Adrenal gland (tissue), 12 donors: Measurements from ENCODE around the gene ADCYAP1. TPM values are rescaled to one million over a fixed set of nuclear protein-coding genes. Genes with fewer than 3 reads are reported as not detected.
A peak's percentile ranks its signal among the peaks of the same experiment; 100 is the strongest.

Source experiments
- DNase-seq, 7 donors: peaks; one replicate each; pipeline ENCODE4 v3.0.0-alpha.2; 2019 to 2020
- H3K27ac ChIP-seq, 5 donors: fragments of 200-600 bp; sonication (generic) in 4 of 5; 1 replicate in 3 of 5; 2 replicates in 2 of 5; pipeline versions ENCODE4 v1.5.1 to v1.8.0; 2016 to 2020; ENCODE audit warnings: mild to moderate bottlenecking in 1 of 5
- H3K27me3 ChIP-seq: fragments of 200-600 bp; 2 replicates; pipeline ENCODE4 v1.8.0; 2021
- H3K36me3 ChIP-seq, 2 donors: fragments of 200-600 bp; replicated peaks in 1 of 2; 1 replicate in 1 of 2; 2 replicates in 1 of 2; pipeline versions ENCODE4 v1.5.1 to v1.8.0; 2018 to 2022
- H3K4me1 ChIP-seq, 2 donors: fragments of 200-600 bp; replicated peaks in 1 of 2; 1 replicate in 1 of 2; 2 replicates in 1 of 2; pipeline versions ENCODE4 v1.5.1 to v1.8.0; 2018 to 2021
- H3K4me3 ChIP-seq, 4 donors: fragments of 200-600 bp; sonication (generic) in 3 of 4; one replicate each; pipeline ENCODE4 v1.5.1; 2016 to 2018
- H3K9me3 ChIP-seq, 3 donors: fragments of 200-600 bp; sonication (generic) in 1 of 3; replicated peaks in 1 of 3; 1 replicate in 2 of 3; 2 replicates in 1 of 3; pipeline versions ENCODE4 v1.5.1 to v1.8.0; 2016 to 2021
- POLR2A ChIP-seq, 2 donors: fragments of 450-650 bp; IDR thresholded peaks; one replicate each; pipeline ENCODE4 v1.6.1; 2017; ENCODE audit warnings: antibody characterized with exemption in 2 of 2, mild to moderate bottlenecking in 2 of 2, moderate library complexity in 1 of 2
- WGBS, 4 donors: extraction: QIAGEN DNeasy Blood & Tissue Kit in 2 of 4; methylation state at CpG; one replicate each; pipeline versions ENCODE4 v1.1.5 to v1.1.7; 2013 to 2017; 5-methylcytosine and 5-hydroxymethylcytosine counted together
- intact Hi-C, 2 donors: fragments of 100-400 bp; cut with DNase I; formaldehyde crosslinking; loops; one replicate each; pipeline versions ENCODE4 v1.14.1 to v1.15.0; 2022 to 2023
- polyA plus RNA-seq, 3 donors: library from polyadenylated mRNA; stranded (reverse); fragments of 200-250 nt in 2 of 3; fragments of 350-450 nt in 1 of 3; fragmentation: Illumina TruSeq in 1 of 3; extraction: RNeasy Lipid Tissue Mini Kit (QIAGEN cat#74804) in 1 of 3; gene quantifications; one replicate each; pipeline ENCODE4 v1.2.3, GENCODE V29; 2013 to 2014
- total RNA-seq, 9 donors: library from RNA; depleted of rRNA in 4 of 9; stranded (reverse); fragments of >200 nt in 4 of 9; fragments of 120-200 nt in 1 of 9; fragmentation: NEBNext Ultra II Directional in 1 of 9; extraction: Animal tissue kit (Norgen Biotek cat#: 25700) in 1 of 9; gene quantifications; one replicate each; pipeline versions ENCODE4 v1.1.0 to v1.2.4, GENCODE V29; 2013 to 2023
- TF ChIP-seq, protein P1 (sequence below), 6 experiments: fragments of 450-650 bp in 4 of 6; fragments of 200-600 bp in 2 of 6; sonication (generic) in 1 of 6; IDR thresholded peaks; 1 replicate in 5 of 6; 2 replicates in 1 of 6; pipeline versions ENCODE4 v1.5.1 to v1.8.0; 2016 to 2021; ENCODE audit warnings: antibody characterized with exemption in 6 of 6, mild to moderate bottlenecking in 2 of 6, moderate library complexity in 1 of 6
- donor health status: healthy with polysubstance abuse.
- donor health status: Bipolar disorder and iron deficiency.
- donor health status: DM: yes; HTN: yes; CAD: no.
- donor health status: DM: no; HTN: no; CAD: no.
- donor health status: DM: no; HTN: no; CAD: no.
- donor health status: DM: yes; HTN: yes; CAD: no.

ADCYAP1 gene
- total and polyA plus RNA-seq, 12 donors, result 0.06 to 0.69 (median 0.57) TPM; not detected in 5

DNA sequence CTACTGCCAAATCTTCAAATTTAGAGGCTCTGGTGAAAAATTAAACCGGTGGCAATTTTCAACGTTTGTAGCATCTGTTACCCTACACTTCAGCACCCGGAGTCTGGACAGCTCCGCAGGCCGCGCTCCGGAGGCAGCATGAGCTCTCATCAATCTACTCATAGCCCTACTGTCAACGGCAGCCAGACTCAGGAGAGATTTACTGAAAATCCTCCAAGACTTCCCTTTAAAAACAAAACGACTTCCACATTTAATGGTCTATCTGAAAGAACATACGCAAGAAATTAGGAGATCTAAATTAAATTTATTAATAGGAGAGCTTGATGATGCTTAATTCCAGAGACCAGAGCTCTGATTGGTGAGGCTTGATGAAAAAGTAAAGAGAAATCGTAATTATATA is 970 bp upstream of the ADCYAP1 start:
- H3K4me3 ChIP-seq, result no peak overlapping the region
- 4 to 6% (median 5%) methylated on average over 11 of the region's 11 CpGs for WGBS, 4 donors
- peaks cover 15 to 24% of the 10 kb centered on the region in 2 donors for H3K4me1 ChIP-seq
- DNase-seq, result peak; percentile 36 to 64 (median 50)
- no peak overlapping the region for H3K27ac ChIP-seq
- H3K9me3 ChIP-seq, result no peaks in the 10 kb centered on the region
- TF ChIP-seq, protein P1, sequence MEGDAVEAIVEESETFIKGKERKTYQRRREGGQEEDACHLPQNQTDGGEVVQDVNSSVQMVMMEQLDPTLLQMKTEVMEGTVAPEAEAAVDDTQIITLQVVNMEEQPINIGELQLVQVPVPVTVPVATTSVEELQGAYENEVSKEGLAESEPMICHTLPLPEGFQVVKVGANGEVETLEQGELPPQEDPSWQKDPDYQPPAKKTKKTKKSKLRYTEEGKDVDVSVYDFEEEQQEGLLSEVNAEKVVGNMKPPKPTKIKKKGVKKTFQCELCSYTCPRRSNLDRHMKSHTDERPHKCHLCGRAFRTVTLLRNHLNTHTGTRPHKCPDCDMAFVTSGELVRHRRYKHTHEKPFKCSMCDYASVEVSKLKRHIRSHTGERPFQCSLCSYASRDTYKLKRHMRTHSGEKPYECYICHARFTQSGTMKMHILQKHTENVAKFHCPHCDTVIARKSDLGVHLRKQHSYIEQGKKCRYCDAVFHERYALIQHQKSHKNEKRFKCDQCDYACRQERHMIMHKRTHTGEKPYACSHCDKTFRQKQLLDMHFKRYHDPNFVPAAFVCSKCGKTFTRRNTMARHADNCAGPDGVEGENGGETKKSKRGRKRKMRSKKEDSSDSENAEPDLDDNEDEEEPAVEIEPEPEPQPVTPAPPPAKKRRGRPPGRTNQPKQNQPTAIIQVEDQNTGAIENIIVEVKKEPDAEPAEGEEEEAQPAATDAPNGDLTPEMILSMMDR (IDR thresholded peaks at IDR 0.05), result no peak
- no peak for TF ChIP-seq POLR2A (IDR thresholded peaks at IDR 0.05)
- H3K27me3 ChIP-seq, result peaks cover 80% of the 10 kb centered on the region
- intact Hi-C loops, result no loop called here
- H3K36me3 ChIP-seq, result no peaks in the 10 kb centered on the region

DNA sequence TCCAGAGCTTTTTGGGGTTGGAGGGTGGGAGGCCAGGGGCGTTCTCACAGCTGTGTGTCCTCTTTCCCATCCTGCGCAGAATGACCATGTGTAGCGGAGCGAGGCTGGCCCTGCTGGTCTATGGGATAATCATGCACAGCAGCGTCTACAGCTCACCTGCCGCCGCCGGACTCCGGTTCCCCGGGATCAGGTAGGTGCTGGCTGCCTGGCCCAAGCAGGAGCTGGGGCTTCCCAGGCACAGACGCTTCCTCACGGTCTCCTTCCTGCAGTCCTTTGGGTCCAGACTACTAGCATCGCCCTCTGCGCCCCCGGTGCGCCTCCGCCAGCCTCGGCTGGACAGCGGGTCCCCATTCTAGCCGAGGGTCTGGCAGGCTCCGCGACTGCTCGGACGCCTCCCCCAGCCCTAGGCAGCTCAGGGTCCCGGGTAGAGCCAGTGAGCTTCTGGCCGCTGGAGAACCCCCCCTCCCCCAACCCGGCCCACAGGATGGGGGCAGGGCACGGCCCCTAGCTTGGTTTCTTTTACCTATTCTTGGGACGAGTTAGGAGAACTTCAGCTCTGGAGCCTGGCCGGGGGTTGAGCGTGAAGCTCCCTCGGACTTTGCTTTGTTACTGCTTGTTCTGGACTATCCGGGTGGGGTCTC is 756 bp downstream of the ADCYAP1 start:
- DNase-seq, result no peak
- Histone ChIP-seq H3K27ac (no peak overlapping the region), H3K9me3 (no peaks in the 10 kb centered on the region), H3K4me1 (peaks cover 19 to 31% of the 10 kb centered on the region in 2 donors), H3K27me3 (peaks cover 86% of the 10 kb centered on the region), H3K4me3 (no peak overlapping the region), H3K36me3 (no peaks in the 10 kb centered on the region)
- no peak for TF ChIP-seq POLR2A (IDR thresholded peaks at IDR 0.05)
- TF ChIP-seq, protein P1 (IDR thresholded peaks at IDR 0.05), result no peak
- intact Hi-C loops, result no loop called here
- WGBS, 4 donors, result 3 to 6% (median 4%) methylated on average over 9 to 33 of the region's 33 CpGs

DNA sequence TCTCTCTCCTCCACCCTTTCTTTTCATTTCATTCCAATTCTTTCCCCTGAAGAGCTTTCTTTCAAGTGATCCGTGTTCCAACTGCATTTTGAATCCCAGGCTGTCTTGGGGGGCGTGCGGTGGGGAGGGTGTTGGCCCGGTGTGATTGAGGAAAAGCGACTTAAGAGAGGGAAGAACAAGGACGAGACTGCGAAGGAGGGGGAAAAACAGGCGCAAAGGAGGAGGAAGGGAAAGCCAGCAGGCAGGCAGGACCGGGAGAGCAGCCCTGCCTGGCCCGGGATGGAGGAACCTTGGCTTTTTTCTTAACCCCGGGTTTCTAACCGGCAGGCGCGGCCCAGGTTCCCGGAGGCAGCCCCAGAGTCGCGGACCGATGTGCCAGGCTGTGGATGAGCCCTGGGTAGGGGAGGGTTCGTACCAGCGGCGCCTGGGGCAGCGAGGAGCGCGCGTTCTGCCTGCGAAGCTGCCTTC is 1.3 kb downstream of the ADCYAP1 start:
- whole genome bisulfite sequencing, 4 donors, result 1 to 4% (median 2%) methylated on average over 10 to 26 of the region's 26 CpGs
- peak overlapping the region in 1 of 4 donors; percentile 44 for H3K4me3 ChIP-seq
- H3K36me3 ChIP-seq, result no peaks in the 10 kb centered on the region
- peaks cover 19 to 31% of the 10 kb centered on the region in 2 donors for H3K4me1 ChIP-seq
- no peak for DNase-seq
- no peak overlapping the region for H3K27ac ChIP-seq
- intact Hi-C loops, result no loop called here
- no peak for TF ChIP-seq POLR2A (IDR thresholded peaks at IDR 0.05)
- TF ChIP-seq, protein P1 (IDR thresholded peaks at IDR 0.05), result no peak
- peaks cover 89% of the 10 kb centered on the region for H3K27me3 ChIP-seq
- H3K9me3 ChIP-seq, result no peaks in the 10 kb centered on the region

DNA sequence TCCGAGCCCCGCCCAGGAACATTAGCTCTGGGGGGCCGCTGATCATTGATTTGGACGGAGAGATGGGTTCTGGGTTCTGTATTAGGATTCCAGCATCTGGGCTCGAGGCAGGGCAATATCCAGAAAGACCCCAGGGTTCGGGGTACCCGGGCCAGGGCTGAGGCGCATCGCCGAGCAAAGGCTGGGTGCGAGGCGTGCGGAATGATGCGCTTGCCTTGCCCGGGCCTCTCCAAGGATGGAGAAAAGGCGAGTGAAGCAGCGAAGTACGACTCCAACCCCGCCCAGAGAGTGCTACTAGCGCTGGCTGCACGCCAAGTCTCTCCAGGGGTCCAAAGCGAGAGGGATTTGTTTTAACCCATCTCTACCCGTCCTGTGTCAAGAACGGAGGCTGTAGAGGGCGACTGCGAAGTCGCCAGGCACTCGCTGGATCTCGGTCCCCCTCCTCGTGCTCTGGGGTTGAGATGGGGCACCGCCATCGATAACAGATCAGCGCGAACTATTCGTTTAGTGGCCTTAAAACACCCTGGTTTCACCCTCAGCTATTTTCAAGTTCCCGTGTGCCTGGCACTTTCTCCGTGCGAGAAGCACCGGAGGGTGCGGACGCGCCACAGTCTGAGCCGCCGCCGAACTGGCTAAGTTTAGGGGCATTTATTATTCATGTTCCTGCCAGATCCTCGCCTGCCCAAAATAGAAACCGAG is 1.9 kb downstream of the ADCYAP1 start:
- TF ChIP-seq, protein P1 (IDR thresholded peaks at IDR 0.05), result no peak
- no peak for TF ChIP-seq POLR2A (IDR thresholded peaks at IDR 0.05)
- Histone ChIP-seq H3K27me3 (peaks cover 84% of the 10 kb centered on the region), H3K36me3 (no peaks in the 10 kb centered on the region), H3K4me3 (peak overlapping the region in 1 of 4 donors; percentile 44), H3K27ac (no peak overlapping the region), H3K4me1 (peaks cover 19 to 31% of the 10 kb centered on the region in 2 donors), H3K9me3 (no peaks in the 10 kb centered on the region)
- DNase-seq, result no peak
- intact Hi-C loops, result no loop called here
- 3 to 5% (median 4%) methylated on average over 8 to 47 of the region's 47 CpGs for WGBS, 4 donors
